ENCODE data around the gene NUP210L.
"Not testable (repeated sequence)": the region's sequence is repeated elsewhere in the genome, so short reads cannot be mapped to it uniquely, and the experiment has no call there.

Gene NUP210L

DNA sequence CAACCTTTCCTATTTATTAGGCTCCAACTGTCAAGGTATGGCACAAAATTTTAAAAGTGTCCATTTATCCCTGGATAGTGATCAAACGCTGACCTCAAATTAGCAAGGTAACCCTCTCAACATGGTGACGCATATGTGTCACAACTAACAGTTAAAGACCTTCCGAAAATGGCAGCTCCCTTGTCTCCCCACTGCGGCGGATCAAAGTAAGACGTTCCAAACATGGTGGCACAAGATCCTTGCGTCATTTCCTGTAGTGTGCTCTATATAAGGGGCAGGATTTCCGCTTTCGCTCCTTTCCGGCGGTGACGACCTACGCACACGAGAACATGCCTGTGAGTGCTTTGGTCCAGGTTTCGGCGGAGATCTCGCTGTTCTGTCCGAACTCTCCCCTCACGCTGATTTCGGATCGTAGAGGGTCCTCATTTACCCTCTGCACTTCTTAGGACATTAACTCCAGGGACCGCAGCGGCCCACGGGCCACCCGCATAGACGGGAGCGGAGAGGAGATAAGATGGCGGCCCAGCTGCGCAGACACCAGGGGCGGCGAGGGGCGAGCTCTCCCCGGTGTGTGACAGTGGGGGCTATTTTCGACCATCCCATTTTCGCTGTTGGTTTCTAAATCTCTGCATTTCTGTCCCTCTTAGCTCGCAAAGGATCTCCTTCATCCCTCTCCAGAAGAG is 164.3 kb downstream of the NUP210L start, which contains the start of gene RPS27:
RPS27 (plus strand) TSS at position 295 of the 683 bp plus-strand sequence; CDS start at position 330, 35 bp downstream.
- peak; percentile 98 for DNase-seq

DNA sequence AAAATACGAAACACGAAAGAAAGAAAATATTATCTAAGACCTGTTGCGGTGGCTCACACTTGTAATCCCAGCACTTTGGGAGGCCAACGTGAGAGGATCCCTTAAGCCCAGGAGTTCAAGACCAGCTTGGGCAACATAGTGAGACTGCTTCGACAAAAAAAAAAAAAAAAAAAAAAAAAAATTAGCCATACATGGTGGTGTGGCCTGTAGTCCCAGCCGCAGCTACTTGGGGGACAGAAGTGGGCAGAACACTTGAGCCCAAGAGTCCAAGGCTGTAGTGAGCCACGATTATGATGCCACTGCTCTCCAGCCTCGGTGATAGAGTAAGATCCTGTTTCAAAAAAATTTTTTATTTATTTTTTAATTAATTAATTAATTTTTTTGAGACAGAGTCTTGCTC is 167.3 kb downstream of the NUP210L start:
- no peak for DNase-seq

DNA sequence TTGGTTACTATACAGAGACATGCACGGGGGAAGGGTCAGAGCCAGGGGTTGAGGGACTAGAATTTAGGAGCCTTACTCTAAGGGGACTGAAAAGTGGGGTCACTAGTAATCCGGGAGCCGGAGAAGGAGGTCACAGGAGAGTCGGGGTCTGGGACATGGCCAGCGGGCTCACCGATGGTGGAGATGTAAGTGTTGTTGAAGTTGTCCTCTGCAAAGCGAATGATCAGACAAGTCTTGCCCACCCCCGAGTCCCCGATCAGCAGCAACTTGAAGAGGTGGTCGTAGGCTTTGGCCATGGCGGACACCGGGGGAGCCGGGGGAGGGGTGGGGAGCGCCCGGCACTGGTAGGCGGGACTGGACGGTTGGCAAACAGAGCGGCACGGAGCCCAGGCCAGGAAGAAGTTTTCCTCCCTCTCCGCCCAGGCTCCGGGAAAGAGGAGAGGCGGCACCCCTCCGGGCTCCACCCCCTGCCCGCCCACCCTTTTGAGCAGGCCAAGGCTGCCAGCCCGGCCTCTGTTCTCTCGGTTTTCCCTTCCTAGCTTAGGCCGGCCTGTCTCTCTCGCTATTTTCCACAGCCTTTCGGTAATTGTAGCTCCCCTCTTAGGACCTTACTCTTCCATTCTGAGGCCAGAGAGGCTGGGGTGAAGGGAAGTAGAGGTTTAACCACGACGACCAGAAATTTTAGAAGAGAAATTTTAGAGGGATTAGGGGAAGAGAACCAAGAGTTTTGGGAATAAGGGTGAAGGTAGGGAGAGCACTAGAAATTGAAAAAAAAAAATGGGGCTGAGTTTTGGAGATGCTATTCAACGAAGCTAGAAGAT is 168.7 kb downstream of the NUP210L start, which contains the start of gene RAB13:
RAB13 (minus strand) TSS at position 399 of the 821 bp plus-strand sequence; CDS start at position 296, 103 bp downstream.
- DNase-seq, result peak; percentile 56

DNA sequence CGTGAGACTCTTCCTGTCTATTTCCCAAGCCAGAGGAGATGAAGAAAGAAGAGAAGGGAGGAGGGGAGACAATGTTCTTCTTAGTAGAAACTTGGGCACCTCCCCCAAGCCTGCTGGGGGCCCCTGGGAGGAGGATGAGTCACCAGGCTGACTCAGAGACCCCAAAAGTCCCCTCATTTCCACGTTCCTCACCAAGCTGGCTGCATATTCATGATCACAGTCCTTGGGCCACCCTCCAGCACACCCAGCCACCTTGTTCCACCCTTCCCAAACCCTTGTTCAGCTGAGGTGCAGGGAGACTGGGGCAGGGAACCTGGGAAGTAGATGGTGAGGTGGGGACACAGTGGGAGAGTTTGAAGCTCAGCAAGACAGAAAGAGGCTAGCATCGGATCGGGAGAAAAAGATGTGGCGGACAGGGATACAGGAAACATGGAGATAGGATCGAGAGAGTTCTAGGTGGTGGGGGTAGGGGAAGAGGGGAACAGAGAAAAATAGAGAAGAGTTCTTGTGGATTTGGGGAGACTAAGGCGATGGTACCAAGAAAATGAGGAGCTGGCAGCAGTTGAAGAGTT is 169.4 kb downstream of the NUP210L start:
- no peak for DNase-seq

DNA sequence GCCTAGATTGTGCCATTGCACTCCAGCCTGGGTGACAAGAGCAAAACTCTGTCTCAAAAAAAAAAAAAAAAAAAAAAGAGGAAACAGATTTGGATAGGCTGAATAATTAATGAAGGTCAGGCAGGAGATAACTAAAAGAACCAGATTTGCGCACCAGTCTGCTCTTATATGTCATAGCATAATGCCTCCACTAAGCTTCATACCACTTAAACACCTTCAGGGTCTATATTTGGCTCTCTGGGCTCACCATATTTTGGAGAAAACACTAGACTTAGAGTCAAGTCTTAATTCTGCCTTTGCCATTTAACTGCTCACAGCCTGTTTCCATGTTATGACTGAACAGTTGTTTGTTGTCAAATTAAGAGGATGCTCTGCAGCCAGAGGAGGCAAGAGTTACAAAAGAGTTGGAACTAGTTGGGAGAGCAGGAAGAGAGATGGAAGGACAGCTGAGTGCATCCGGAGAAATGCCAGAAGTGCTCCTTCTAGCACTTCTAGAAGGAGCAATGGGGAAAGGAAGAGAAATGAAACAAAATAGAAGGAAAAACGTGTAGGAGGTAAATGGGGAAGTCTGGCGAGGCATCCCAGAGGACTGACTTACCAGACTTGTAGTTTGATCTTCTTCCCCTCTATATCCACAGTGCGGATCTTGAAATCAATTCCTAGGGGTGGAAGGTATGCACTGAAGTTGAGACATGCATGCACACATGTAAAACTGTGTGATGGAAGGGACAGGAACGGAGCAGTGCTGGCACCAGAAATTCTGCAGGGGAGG is 170.6 kb downstream of the NUP210L start:
- no peak for DNase-seq

DNA sequence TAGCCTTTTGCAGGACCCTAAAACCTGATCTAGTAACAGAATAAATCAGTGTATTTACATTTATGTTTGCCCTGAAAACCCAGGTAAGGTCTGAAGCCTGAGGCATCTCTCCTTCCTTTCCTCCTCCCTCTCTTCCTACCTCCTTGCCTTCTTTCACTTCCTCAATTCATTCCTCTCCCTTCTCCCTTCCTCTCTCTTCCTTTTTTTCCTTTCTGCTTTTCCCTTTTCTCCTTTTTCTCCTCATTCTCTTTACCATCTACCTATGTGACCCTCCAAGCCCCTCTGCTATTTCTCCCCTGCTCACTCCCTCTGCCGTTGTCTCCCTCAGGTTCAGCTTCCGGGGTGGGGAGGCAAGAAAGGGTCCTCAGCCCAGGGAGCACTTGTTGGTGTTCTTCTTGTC is 173.1 kb downstream of the NUP210L start:
- DNase-seq, result not testable (repeated sequence)

DNA sequence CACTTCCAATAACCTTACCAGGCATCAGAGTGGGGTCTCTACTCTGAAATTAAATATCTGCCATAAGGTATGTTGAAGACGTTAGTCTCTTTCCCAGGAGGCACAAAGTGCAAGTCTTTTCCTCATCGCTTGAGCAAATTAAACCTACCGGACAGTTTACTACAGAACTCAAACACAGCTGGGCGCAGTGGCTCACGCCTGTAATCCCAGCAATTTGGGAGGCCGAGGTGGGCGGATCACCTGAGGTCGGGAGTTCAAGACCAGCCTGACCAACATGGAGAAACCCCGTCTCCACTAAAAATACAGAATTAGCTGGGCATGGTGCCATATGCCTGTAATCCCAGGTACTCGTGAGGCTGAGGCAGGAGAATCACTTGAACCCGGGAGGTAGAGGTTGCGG is 175.8 kb downstream of the NUP210L start:
- not testable (repeated sequence) for DNase-seq

DNA sequence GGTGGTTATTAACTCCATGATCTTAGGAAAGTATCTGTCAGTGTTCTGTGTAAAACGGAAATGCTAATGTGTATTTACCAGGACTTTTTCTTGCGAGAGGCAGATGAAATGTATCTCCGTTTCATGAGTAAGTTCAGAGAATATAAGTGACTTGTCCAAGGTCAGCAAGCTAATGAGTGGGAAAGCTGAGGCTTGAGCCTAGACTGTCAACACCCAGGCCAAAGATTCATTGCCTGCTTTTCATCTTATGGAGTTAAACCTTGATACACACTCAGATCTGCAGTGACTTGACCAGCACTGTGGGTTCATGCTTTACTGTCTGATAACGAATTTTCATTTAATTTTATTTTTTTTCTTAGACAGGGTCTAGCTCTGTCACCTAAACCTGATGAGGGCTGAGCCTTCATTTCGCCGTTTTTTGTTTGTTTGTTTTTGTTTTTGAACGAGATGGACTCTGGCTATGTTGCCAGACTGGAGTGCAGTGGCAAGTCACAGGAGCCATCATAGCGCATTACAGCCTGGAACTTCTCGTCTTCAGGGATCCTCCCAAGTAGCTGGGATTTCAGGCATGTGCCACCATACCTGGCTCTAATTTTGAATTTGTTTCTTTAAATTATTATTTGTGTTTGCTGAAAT is 176.5 kb downstream of the NUP210L start:
- no peak for DNase-seq

DNA sequence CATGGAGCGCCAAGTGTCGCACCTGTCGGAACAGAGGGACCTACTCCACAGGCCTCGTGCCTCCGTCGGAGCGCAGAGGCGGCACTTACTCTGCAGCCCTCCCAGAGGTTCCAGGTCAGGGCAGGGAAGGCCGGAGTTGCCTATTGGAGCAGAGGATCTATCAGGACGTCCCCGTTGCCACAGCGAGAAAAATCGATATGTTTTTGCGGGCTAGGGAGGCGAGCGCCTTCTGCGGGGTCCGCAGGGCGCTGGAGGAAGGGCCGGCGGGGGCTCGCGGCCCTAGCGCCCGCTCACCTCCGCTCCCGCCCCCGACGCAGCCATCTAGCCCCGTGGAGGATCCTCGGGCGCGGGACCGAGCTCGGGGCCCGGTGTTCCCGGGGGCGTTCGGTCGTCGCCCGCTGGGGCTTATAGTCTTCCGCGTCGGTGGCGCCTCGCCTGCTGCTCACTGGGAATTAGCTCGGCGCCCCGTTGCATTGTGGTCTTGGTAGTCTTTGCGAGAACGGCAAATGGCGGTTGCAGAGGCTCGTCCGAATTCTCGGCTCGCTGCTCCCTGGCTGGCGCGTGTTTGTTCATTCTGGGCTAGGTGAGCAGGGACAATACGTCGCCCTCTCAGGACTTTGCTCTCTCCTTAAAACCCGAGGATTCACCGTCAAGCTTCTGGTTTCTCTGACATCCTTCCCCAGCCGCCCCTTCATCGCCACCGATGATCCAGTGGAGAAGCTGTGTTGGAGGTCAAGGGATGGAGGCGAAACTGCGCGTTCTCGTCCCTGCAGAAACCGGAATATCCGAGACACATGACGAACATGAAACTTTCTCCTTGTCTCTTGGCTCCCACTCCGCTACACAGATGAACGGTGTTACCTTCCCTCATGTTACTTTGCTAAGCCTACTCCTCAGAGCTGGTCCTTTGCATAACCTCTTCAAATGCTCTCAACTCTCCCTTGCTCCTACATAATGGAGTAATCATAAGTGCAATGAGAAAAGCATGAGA is 177.3 kb downstream of the NUP210L start, which contains the start of gene JTB:
JTB (minus strand) TSS at position 425 of the 991 bp plus-strand sequence; CDS start at position 3, 422 bp downstream.
- peak; percentile 65 for DNase-seq

DNA sequence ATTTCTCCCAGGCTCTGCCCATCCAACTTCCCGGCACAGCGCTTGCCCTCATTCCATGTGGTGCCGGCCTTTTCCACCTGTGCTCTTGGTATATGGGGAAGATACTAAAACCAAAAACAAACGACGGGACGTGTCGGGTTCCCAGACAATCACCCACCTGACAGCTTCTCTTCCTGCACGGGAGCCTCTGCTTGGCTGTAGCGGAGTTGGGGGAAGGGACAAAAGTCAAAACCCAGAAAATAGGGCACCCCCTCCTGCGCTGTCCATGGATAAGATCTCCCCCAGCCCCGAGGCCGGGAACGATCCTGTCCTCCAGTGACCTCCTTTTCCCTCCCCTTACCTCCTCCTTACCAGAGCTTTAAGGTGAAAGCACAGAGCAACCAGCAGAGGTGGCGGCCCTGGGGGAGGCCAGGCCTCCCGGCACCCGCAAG is 178.0 kb downstream of the NUP210L start:
- DNase-seq, result no peak

DNA sequence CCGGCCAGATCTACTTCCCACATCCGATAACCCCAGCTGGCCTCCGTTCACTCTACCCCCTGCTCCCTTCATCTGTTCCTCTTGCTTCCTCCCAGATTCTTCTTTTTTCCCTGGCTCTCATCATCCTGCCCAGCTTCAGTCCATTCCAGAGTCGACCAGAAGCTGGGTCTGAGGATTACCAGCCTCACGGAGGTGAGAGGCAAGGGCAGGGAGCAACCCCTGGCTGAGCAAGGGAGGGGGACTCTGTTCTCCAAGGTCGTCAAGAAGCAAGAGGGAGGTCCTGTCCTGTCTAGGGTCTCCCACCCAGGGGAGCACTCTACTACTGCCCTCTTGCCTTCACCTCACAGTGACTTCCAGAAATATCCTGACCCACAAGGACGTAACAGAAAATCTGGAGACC is 181.3 kb downstream of the NUP210L start:
- no peak for DNase-seq

DNA sequence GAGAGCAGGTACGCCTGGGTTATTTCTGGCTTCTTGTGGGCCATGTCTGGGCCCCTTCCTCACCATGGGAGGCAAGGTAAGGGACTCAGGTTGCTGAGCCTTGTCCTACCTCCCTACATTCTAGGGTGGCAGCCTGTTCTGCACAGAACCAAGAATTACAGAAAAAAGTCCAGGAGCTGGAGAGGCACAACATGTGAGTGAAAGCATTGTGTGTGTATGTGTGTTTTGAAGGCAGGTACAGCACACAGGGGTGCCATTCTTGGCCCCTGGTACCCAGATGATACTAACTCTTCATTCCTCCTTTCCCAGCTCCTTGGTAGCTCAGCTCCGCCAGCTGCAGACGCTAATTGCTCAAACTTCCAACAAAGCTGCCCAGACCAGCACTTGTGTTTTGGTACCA is 181.8 kb downstream of the NUP210L start:
- no peak for DNase-seq

DNA sequence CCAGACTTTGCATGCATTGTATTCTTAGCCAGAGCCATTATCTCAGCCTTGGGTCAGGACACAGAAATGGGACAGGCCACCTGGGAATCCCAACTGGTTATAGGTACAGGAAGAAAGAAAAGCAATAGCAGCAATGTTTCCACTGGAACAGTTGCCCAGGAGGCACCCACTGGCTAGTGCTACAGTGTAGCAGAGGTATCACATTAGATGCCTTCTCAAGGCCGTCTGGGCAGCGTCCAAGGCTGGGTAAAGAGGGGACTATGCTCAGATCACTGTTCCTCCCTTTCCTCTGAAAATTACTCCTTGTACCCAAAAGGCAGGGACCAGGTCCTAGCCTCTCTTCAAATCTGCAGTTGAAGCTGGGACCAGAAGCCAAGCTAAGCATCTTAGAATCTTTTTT is 184.5 kb downstream of the NUP210L start:
- DNase-seq, result no peak

DNA sequence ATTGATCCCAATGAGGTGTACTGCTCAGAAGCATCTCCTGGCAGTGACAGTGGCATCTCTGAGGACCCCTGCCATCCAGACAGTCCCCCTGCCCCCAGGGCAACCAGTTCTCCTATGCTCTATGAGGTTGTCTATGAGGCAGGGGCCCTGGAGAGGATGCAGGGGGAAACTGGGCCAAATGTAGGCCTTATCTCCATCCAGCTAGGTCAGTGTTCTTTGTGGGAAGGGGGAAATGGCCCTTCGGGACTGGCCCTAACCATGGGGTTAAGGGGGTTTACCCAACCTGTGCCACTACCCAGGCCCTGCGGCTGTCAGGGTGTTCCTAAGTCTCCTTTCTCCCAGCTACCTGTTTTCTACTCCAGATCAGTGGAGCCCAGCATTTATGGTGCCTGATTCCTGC is 185.9 kb downstream of the NUP210L start:
- no peak for DNase-seq

DNA sequence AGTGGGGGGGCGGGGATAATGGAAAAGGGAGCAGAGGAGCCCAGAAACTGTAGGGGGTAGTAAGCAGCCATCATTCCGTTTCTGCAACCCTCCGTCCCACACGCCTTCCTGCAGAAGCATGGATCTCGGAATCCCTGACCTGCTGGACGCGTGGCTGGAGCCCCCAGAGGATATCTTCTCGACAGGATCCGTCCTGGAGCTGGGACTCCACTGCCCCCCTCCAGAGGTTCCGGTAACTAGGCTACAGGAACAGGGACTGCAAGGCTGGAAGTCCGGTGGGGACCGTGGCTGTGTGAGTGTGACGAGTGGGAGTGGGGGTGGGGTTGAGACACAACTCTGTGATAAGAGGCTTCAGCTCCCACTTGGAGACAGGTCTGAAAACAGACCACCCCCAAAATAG is 186.5 kb downstream of the NUP210L start:
- DNase-seq, result no peak

DNA sequence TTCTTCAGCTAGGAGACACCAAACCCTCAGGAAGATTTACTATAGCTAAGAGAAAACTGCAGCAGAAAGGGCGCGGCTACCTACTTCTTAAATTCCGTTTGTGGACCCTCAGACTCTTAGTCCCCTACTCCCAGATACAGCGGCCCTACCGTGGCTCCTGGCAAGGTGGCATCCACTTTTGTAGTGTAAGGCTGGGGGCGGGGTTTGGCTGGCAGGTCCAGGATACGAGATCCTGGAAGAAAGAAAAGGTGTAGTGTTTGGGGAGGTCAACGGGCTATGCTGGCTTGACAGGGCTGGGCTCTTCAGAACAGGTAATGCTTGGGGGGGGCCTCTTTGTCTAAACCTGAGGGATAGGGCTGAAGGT is 186.9 kb downstream of the NUP210L start:
- peak; percentile 73 for DNase-seq

DNA sequence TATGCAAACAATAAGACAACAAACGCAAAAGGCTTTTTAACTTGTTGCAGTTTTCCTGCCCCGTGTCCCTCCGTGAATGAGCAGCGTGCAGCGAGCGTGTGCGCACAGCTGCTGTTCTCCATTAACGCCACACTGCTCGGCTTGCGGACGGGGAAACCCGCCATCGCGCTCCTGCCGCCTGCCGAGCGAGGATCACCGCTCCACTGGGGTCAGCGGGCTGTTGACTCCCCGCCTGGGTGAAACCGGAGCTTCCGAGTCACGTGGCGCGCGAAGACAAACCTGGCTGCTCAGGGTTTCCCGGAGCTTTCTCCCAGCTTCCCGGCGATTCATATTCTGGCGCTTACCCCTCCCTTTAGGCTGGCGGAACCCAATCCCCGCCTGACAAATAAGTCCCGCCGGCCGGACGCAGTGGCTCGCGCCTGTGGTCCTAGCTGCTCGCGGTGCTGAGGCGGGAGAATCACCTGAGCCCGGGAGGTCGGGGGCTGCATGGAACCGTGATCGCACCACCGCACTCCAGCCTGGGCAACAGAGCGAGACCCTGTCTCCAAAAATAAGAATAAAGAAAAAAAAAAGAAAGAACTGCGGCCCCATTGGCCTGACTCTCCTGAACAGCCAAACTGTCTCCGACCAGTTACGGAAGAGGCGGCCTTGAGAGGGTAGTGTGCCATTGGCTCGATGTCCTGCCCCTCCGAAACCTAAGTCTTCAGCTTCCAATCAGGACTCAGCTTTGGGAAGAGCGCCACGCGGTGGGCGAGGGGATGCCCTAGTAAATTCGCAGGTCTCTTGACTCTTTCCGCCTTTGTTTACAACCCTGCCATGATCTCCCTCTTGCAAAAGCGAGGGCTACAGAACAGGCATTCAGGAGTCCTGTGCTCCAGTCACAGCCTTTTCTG is 187.5 kb downstream of the NUP210L start, which contains the start of gene CREB3L4:
CREB3L4 (plus strand) TSS at position 796 of the 893 bp plus-strand sequence. CDS start 624 bp downstream, outside the sequence.
- peak; percentile 93 for DNase-seq

DNA sequence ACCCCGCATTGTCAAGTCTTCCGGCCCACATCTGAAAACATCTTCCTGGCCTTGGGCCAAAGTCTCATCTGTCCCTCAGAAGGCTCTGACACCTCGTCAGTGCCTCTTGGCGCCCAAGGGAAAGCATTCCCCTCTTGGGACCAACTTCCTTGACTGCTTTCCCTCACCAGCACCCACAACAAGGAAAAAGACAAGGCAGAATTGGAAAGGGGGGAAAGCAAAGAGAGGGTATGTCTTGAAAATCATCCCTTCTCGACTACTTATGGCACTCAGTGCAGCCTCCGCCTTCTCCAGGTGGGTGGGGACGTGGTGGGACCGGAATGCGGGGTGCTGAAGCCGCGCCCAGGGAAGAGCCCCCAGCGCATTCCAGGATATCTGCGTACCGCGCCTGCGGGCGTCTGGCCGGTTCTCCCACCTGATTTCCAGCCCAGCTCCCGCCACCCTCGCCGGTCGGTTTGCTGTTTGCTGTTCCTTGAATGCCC is 191.0 kb downstream of the NUP210L start:
- DNase-seq, result no peak

DNA sequence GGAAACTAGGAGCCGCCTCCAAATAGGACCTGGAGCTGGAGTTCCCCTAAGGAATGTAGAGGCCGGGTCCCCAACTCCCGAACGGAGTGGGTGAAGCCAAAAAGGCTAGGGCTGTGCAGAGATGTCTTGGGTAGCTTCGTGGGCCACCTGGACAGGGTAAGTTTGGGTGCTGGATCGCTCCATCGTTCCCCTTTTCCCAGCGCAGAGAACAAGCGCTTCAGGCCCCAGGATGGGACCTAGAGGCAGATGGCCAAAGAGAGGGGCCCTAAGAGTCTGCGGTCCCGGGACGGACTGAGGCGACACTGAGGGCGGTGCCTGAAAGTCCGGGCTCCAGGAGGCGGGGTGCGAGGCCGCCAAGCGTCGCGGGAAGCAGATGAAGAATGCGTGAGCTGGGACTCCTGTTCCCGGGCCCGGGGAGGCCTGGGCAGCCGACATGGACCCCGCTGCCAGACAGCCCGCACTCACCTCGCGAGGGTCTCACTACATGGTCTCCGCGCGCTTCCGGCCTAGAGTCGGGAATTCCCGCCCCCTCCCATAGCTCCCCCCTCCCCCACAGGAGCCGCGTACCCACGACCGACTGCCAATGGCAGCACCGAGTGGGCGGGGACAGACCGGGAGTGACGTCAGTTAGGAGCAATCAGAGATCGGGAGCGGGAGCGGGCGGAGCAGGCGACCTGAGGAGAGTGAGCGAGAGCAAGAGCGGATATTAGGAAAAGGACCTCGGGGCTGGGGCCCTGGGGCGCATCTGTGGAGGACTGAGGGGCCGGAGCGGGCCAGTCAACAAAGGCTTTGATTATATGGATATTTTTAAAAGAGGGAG is 191.6 kb downstream of the NUP210L start, which contains the start of gene SLC39A1:
SLC39A1 (minus strand) TSS at position 508 of the 820 bp plus-strand sequence. CDS start 822 bp downstream, outside the sequence.
- peak; percentile 97 for DNase-seq
